Testis (tissue), 2 donors: ENCODE results near the gene AP2M1.

Source experiments
- CTCF ChIP-seq, 3 experiments: fragments of 450-650 bp in 2 of 3; fragments of 200-600 bp in 1 of 3; sonication (generic) in 1 of 3; IDR thresholded peaks; one replicate each; pipeline ENCODE4 v1.5.1; 2016 to 2019; ENCODE audit warnings: antibody characterized with exemption in 3 of 3, mild to moderate bottlenecking in 2 of 3, moderate library complexity in 1 of 3
- POLR2A ChIP-seq: fragments of 450-650 bp; IDR thresholded peaks from one replicate; pipeline ENCODE4 v1.6.1; 2017; ENCODE audit warnings: antibody characterized with exemption, mild to moderate bottlenecking, moderate library complexity

DNA sequence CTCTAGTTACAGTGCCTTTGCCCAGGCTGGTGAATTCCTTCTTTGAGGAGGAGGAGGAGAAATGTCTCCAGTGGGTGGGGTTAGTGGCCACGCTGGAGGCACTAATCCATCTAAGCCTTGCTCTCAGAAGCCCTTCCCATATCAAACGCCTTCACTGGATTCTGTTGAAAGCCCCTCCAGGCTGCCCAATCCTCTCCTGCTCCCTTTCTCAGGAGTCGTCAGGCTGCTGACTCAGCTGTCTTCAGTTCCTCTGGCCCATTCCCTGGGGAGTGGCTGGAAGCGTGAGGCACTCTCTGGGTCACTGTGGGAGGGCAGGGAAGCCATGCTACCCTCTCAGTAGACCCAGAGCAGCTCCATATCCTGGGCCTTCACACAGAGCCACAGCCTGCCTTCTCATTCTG lies 2.7 kb downstream of the AP2M1 start:
- no peak for TF ChIP-seq POLR2A
- TF ChIP-seq CTCF (IDR thresholded peaks at IDR 0.05), result no peak
